HUES64 (cell line): ENCODE measurements around the gene ELP2.
"Not testable (repeated sequence)": the region's sequence is repeated elsewhere in the genome, so short reads cannot be mapped to it uniquely, and the experiment has no call there.

Experiments
- H3K27ac ChIP-seq: 2 replicates; pipeline ENCODE4 v1.7.0; 2013; ENCODE audit warnings: low read depth, low read length, inconsistent platforms
- H3K27me3 ChIP-seq: 2 replicates; pipeline ENCODE4 v1.6.1; 2013; ENCODE audit warnings: mild to moderate bottlenecking, low read length; ENCODE audit not compliant: insufficient read depth
- H3K36me3 ChIP-seq: 2 replicates; pipeline ENCODE4 v1.6.1; 2013; ENCODE audit warnings: mild to moderate bottlenecking, low read length; ENCODE audit not compliant: insufficient read depth
- H3K4me1 ChIP-seq: 2 replicates; pipeline ENCODE4 v1.6.1; 2013; ENCODE audit warnings: mild to moderate bottlenecking, low read length, moderate library complexity; ENCODE audit not compliant: insufficient read depth
- H3K4me3 ChIP-seq: 2 replicates; pipeline ENCODE4 v1.5.1; 2013; ENCODE audit warnings: mild to moderate bottlenecking, low read length, moderate library complexity
- H3K9ac ChIP-seq: 2 replicates; pipeline ENCODE4 v1.6.1; 2013; ENCODE audit warnings: mild to moderate bottlenecking, low read depth, low read length
- H3K9me3 ChIP-seq: 2 replicates; pipeline ENCODE4 v1.6.1; 2013; ENCODE audit warnings: low read depth, low read length; ENCODE audit not compliant: insufficient read depth
- WGBS: fragments of 150-250, 120-280 bp; methylation state at CpG from one replicate; pipeline ENCODE4 v1.1.7; 2013; ENCODE audit warnings: missing lambda C conversion rate; 5-methylcytosine and 5-hydroxymethylcytosine counted together

Gene ELP2

GRCh38 chr18:36099311-36099710 lies 30.4 kb upstream of the ELP2 start:
- Histone ChIP-seq H3K27me3 (no peaks in the 10 kb centered on the region), H3K9me3 (peaks cover 20% of the 10 kb centered on the region)

DNA sequence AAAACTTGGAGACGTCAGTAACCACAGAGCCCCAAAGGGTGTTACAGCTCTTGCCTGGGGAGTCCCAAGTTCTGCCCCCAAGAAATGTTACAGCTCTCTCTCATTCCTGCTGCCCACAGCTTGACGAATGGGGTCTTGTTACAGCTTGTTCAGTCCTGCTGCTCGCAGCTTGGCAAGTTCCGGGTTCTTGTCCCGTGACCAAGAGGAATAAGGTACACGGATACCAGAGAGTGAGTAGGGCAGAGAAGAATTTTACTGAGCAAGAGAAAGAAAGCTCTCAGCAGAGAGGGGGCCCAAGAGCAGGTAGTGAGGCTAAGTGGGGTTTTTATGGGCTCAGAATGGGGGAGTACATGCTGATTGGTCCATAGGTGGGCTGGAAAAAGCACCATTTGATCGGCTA lies 27.8 kb upstream of the ELP2 start:
- Histone ChIP-seq H3K36me3 (no peaks in the 10 kb centered on the region), H3K27ac (no peak overlapping the region), H3K9me3 (peaks cover 20% of the 10 kb centered on the region), H3K27me3 (no peaks in the 10 kb centered on the region), H3K9ac (no peak overlapping the region), H3K4me3 (no peak overlapping the region), H3K4me1 (no peaks in the 10 kb centered on the region)
- 94% methylated on average over 7 of the region's 7 CpGs for WGBS

More at GRCh38 chr18:36099311-36099710, 30.4 kb upstream of the ELP2 start:
- Histone ChIP-seq H3K4me1 (no peaks in the 10 kb centered on the region), H3K36me3 (no peaks in the 10 kb centered on the region), H3K9ac (no peak overlapping the region), H3K4me3 (no peak overlapping the region), H3K27ac (no peak overlapping the region)

DNA sequence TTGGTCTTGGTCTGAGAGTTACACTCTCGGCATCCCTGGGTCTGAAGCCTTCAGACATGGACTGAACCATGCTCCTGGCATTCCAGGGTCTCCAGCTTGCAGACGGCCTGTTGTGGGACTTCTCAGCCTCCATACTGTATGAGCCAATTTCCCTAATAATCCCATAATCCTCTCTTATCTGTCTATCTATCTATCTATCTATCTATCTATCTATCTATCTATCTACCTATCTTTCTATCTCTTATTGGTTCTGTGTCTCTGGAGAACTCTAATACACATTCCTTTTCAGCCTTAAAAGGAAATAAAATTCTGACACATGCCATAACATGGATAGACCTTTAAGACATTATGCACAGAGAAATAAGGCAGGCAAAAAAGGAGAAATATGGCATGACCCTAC lies 24.9 kb upstream of the ELP2 start:
- Histone ChIP-seq H3K9ac (no peak overlapping the region), H3K9me3 (peaks cover 20% of the 10 kb centered on the region), H3K4me3 (no peak overlapping the region), H3K27ac (no peak overlapping the region), H3K4me1 (no peaks in the 10 kb centered on the region), H3K27me3 (no peaks in the 10 kb centered on the region), H3K36me3 (peaks cover 16% of the 10 kb centered on the region)
- 83% methylated on average over 2 of the region's 2 CpGs for WGBS

- peaks cover 43% of the 10 kb centered on the region for H3K36me3 ChIP-seq
- H3K4me3 ChIP-seq: no peak overlapping the region
- H3K27ac ChIP-seq: no peak overlapping the region
- H3K9ac ChIP-seq: no peak overlapping the region
- no peaks in the 10 kb centered on the region for H3K4me1 ChIP-seq
- peaks cover 10% of the 10 kb centered on the region for H3K9me3 ChIP-seq
- H3K27me3 ChIP-seq: no peaks in the 10 kb centered on the region
These were observed 22.2 kb upstream of the ELP2 start for GRCh38 chr18:36107477-36107876.

GRCh38 chr18:36108196-36108595 lies 21.5 kb upstream of the ELP2 start:
- Histone ChIP-seq H3K9ac (no peak overlapping the region), H3K9me3 (0 out of 2 replicates have a peak, but pooled peaks cover 3% of the 10 kb centered on the region), H3K36me3 (peaks cover 50% of the 10 kb centered on the region), H3K4me1 (no peaks in the 10 kb centered on the region), H3K27ac (no peak overlapping the region), H3K27me3 (no peaks in the 10 kb centered on the region), H3K4me3 (no peak overlapping the region)
- WGBS: 67% methylated on average over 1 of the region's 2 CpGs

- no peaks in the 10 kb centered on the region for H3K9me3 ChIP-seq
- H3K4me1 ChIP-seq: no peaks in the 10 kb centered on the region
- peaks cover 54% of the 10 kb centered on the region for H3K36me3 ChIP-seq
- WGBS: 100% methylated on average over 1 of the region's 5 CpGs
- no peak overlapping the region for H3K9ac ChIP-seq
- H3K4me3 ChIP-seq: no peak overlapping the region
- H3K27me3 ChIP-seq: no peaks in the 10 kb centered on the region
- H3K27ac ChIP-seq: no peak overlapping the region
These were observed 21.1 kb upstream of the ELP2 start for GRCh38 chr18:36108601-36109000.

DNA sequence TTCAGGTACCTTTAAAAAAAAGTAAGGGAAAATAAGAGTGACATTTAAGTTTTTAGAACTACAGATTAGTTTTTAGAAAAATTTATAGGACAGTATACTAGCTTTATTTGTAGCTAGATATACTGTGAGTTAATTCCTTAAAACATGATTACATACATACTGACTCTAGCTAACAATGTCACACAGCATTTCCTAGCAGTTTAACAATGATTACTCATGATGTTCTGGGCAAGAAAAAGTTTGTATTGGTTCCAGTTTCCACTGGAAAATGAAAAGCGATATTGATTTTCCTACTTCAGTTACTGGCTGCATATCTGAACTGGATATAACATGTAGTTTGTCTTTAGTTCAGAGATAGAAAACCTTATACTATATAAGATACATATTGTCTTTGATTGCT lies 20.0 kb upstream of the ELP2 start:
- Histone ChIP-seq H3K9ac (no peak overlapping the region), H3K27me3 (no peaks in the 10 kb centered on the region), H3K4me1 (no peaks in the 10 kb centered on the region), H3K27ac (no peak overlapping the region), H3K4me3 (no peak overlapping the region), H3K9me3 (no peaks in the 10 kb centered on the region), H3K36me3 (peaks cover 66% of the 10 kb centered on the region)
- no CpG with 5 or more reads among the region's 1 CpG for WGBS

DNA sequence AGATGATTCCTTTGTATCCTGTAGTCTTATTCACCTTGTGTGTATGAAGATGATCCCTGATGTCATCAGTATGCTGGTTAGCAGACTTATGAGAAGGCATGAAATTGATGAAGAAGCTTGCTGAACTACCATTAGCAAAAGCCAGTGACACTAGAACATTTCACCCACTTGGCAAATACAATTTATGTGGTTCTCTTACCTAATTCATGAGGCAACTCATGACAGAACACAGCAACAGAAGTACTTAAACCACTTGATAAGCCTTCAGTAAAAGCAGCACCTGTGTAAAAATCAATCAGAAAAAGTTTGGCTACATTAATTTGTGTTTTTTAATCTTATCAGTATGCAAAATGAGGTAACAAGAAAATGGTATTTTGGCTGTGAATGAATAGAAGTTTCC lies 17.4 kb upstream of the ELP2 start:
- no peaks in the 10 kb centered on the region for H3K27me3 ChIP-seq

GRCh38 chr18:36114251-36114650 lies 15.4 kb upstream of the ELP2 start:
- H3K27me3 ChIP-seq: no peaks in the 10 kb centered on the region
- H3K27ac ChIP-seq: no peak overlapping the region
- H3K4me3 ChIP-seq: no peak overlapping the region
- H3K9ac ChIP-seq: no peak overlapping the region
- H3K36me3 ChIP-seq: peaks cover 94% of the 10 kb centered on the region
- no peaks in the 10 kb centered on the region for H3K4me1 ChIP-seq
- WGBS: 95% methylated on average over 4 of the region's 4 CpGs
- no peaks in the 10 kb centered on the region for H3K9me3 ChIP-seq

More for the DNA sequence above, 17.4 kb upstream of the ELP2 start:
- no peak overlapping the region for H3K9ac ChIP-seq
- no peak overlapping the region for H3K4me3 ChIP-seq
- H3K9me3 ChIP-seq: no peaks in the 10 kb centered on the region
- H3K36me3 ChIP-seq: peaks cover 89% of the 10 kb centered on the region
- no peak overlapping the region for H3K27ac ChIP-seq
- H3K4me1 ChIP-seq: no peaks in the 10 kb centered on the region

- WGBS: 90% methylated on average over 1 of the region's 1 CpG
These were observed 15.0 kb upstream of the ELP2 start for GRCh38 chr18:36114738-36115137.

GRCh38 chr18:36116771-36117170 lies 12.9 kb upstream of the ELP2 start:
- not testable (repeated sequence) for H3K9me3 ChIP-seq, H3K4me1 ChIP-seq, H3K4me3 ChIP-seq, H3K27ac ChIP-seq, H3K9ac ChIP-seq, H3K27me3 ChIP-seq
- WGBS: 97% methylated on average over 11 of the region's 11 CpGs
- H3K36me3 ChIP-seq: peaks cover 94% of the 10 kb centered on the region

More at GRCh38 chr18:36114738-36115137, 15.0 kb upstream of the ELP2 start:
- Histone ChIP-seq H3K36me3 (peaks cover 94% of the 10 kb centered on the region), H3K4me1 (no peaks in the 10 kb centered on the region), H3K9ac (no peak overlapping the region), H3K27ac (no peak overlapping the region), H3K9me3 (no peaks in the 10 kb centered on the region), H3K4me3 (no peak overlapping the region), H3K27me3 (no peaks in the 10 kb centered on the region)

DNA sequence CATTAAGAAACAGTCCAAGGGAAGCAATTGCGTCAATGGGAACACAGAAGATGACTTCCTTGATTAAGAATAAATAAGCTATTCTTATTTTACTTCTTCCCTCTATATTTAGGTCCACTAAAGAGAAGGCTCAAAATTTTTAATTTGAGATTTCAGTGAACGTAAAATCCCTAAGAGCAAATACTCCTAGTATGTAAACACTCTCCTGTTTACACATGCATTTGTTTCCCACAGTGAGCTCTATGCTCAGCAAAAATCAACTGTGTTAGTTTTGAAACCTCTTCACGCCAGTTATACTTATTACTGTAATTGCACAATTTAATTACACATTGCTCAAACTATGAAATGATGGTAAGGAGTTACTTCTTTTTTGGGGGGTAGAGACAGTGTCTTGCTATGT lies 9.4 kb upstream of the ELP2 start:
- no peak overlapping the region for H3K27ac ChIP-seq
- H3K9ac ChIP-seq: no peak overlapping the region
- H3K4me3 ChIP-seq: no peak overlapping the region
- WGBS: 95% methylated on average over 2 of the region's 3 CpGs
- no peaks in the 10 kb centered on the region for H3K27me3 ChIP-seq
- peaks cover 95% of the 10 kb centered on the region for H3K36me3 ChIP-seq
- H3K4me1 ChIP-seq: no peaks in the 10 kb centered on the region
- no peaks in the 10 kb centered on the region for H3K9me3 ChIP-seq
